ENCODE data around the gene KRTAP4-9. TPM values are rescaled to one million over a fixed set of nuclear protein-coding genes. Genes with fewer than 3 reads are reported as not detected.
"Not testable (repeated sequence)": the region's sequence is repeated elsewhere in the genome, so short reads cannot be mapped to it uniquely, and the experiment has no call there.

Gene KRTAP4-9
- total RNA-seq, 1 experiment from 2014 or later: not detected

- H2AFZ ChIP-seq (ENCODE audit: low read depth, low read length, poor library complexity, severe bottlenecking): no peak overlapping the region
- ChIA-PET POLR2A (no interaction called here), RAD21 (ENCODE audit: low non-redundant PET in 1 of 2, low total read pairs in 2 of 2, uncharacterized antibody in 2 of 2, unreplicated experiment in 2 of 2) (no interaction called here), CTCF (no interaction called here)
- DNase-seq (ENCODE audit: low read depth, low spot score) (no peak), ATAC-seq (no peak)
- H3K4me1 ChIP-seq (ENCODE audit: control insufficient read depth in 1 of 2, insufficient read depth in 2 of 2, low read length in 2 of 2): peaks cover 0 to 7% of the 10 kb centered on the region in 2 experiments; a peak in 1 of 4 replicates
- BruUV-seq (replicated peaks): no TSS peak
- TF ChIP-seq, protein P1, sequence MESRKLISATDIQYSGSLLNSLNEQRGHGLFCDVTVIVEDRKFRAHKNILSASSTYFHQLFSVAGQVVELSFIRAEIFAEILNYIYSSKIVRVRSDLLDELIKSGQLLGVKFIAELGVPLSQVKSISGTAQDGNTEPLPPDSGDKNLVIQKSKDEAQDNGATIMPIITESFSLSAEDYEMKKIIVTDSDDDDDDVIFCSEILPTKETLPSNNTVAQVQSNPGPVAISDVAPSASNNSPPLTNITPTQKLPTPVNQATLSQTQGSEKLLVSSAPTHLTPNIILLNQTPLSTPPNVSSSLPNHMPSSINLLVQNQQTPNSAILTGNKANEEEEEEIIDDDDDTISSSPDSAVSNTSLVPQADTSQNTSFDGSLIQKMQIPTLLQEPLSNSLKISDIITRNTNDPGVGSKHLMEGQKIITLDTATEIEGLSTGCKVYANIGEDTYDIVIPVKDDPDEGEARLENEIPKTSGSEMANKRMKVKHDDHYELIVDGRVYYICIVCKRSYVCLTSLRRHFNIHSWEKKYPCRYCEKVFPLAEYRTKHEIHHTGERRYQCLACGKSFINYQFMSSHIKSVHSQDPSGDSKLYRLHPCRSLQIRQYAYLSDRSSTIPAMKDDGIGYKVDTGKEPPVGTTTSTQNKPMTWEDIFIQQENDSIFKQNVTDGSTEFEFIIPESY (IDR thresholded peaks at IDR 0.05; ENCODE audit: extremely low read depth, insufficient replicate concordance, low read length): no peak
- H3K4me2 ChIP-seq (ENCODE audit: low read length): no peak overlapping the region
- no peaks in the 10 kb centered on the region for H3K27me3 ChIP-seq (ENCODE audit: insufficient read depth, low read length)
- no peaks in the 10 kb centered on the region for H3K9me2 ChIP-seq (ENCODE audit: insufficient read depth)
- H3K36me3 ChIP-seq (ENCODE audit: control insufficient read depth in 1 of 2, insufficient read depth in 2 of 2, low read length in 2 of 2): peaks cover 0 to 4% of the 10 kb centered on the region in 2 experiments; a peak in 1 of 4 replicates
- intact Hi-C loops (cut with micrococcal nuclease): no loop called here
- H3K79me2 ChIP-seq (ENCODE audit: insufficient read depth, low read length): no peaks in the 10 kb centered on the region
- no peak overlapping the region for H3K9ac ChIP-seq (ENCODE audit: low read length)
- no peaks in the 10 kb centered on the region for H4K20me1 ChIP-seq (ENCODE audit: insufficient read depth)
- no peak overlapping the region for H3K4me3 ChIP-seq (replicated peaks in 1 of 2; ENCODE audit: low read depth in 1 of 2, low read length in 2 of 2)
- peaks cover 0 to 11% of the 10 kb centered on the region in 2 experiments; a peak in 2 of 4 replicates for H3K9me3 ChIP-seq (ENCODE audit: control insufficient read depth in 1 of 2, insufficient read depth in 1 of 2, low read depth in 1 of 2, low read length in 2 of 2)
- no peak overlapping the region for H3K27ac ChIP-seq (ENCODE audit: low read depth, low read length)
Observed at GRCh38 chr17:41116297-41116696, 11.1 kb downstream of the KRTAP4-9 start.

DNA sequence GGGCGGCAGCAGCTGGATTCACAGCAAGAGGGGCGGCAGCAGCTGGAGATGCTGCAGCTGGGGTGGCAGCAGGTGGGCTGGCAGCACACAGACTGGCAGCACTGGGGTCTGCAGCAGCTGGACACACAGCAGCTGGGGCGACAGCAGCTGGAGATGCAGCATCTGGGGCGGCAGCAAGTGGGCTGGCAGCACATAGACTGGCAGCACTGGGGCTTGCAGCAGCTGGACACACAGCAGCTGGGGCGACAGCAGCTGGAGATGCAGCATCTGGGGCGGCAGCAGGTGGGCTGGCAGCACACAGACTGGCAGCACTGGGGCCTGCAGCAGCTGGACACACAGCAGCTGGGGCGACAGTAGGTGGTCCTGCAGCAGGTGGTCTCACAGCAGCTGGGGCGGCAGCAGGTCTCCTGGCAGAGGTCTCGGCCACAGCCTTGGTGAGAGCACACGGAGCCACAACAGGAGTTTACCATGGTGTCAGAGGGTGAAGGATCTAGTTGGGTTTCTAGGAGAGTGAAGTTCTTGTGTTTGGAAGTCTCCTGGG, 12.7 kb downstream of the KRTAP4-9 start, which contains the start of gene KRTAP4-11:
Gene KRTAP4-11, minus strand, starts transcription at position 528 of the 541 bp plus-strand sequence. Its CDS starts 58 bp downstream, at position 470.
- not testable (repeated sequence) for H3K27ac ChIP-seq (ENCODE audit: low read depth, low read length); ATAC-seq

More for the DNA sequence above, 12.7 kb downstream of the KRTAP4-9 start, which contains the start of gene KRTAP4-11:
- peaks cover 0 to 14% of the 10 kb centered on the region in 2 experiments; a peak in 2 of 4 replicates for H3K4me1 ChIP-seq (ENCODE audit: control insufficient read depth in 1 of 2, insufficient read depth in 2 of 2, low read length in 2 of 2)
- H3K9ac ChIP-seq (ENCODE audit: low read length); POLR2A ChIA-PET; H3K79me2 ChIP-seq (ENCODE audit: insufficient read depth, low read length); H2AFZ ChIP-seq (ENCODE audit: low read depth, low read length, poor library complexity, severe bottlenecking); DNase-seq (ENCODE audit: low read depth, low spot score); RAD21 ChIA-PET (ENCODE audit: low non-redundant PET in 1 of 2, low total read pairs in 2 of 2, uncharacterized antibody in 2 of 2, unreplicated experiment in 2 of 2); H3K27me3 ChIP-seq (ENCODE audit: insufficient read depth, low read length); H3K4me3 ChIP-seq (replicated peaks in 1 of 2; ENCODE audit: low read depth in 1 of 2, low read length in 2 of 2); H3K4me2 ChIP-seq (ENCODE audit: low read length); H3K36me3 ChIP-seq (ENCODE audit: control insufficient read depth in 1 of 2, insufficient read depth in 2 of 2, low read length in 2 of 2); H3K9me2 ChIP-seq (ENCODE audit: insufficient read depth); CTCF ChIA-PET; H3K9me3 ChIP-seq (ENCODE audit: control insufficient read depth in 1 of 2, insufficient read depth in 1 of 2, low read depth in 1 of 2, low read length in 2 of 2); intact Hi-C loops (cut with micrococcal nuclease); H4K20me1 ChIP-seq (ENCODE audit: insufficient read depth); BruUV-seq (replicated peaks): not testable (repeated sequence)
